Stimulated activated CD4-positive, alpha-beta T cell treated with anti-CD3 and anti-CD28 coated beads, Interleukin-1b, Interleukin-23, amount 100 ng/mL, for 1 hour (primary cell): ENCODE data around the gene FADS6.
A peak's percentile ranks its signal among the peaks of the same experiment; 100 is the strongest.

ENCODE experiments used
- DNase-seq, 2 donors: peaks; one replicate each; pipeline ENCODE4 v3.0.0-alpha.2; 2020; ENCODE audit warnings: low read depth in 2 of 2

Gene FADS6

GRCh38 chr17:74854792-74855191 lies 38.6 kb downstream of the FADS6 start:
- no peak for DNase-seq

- no peak for DNase-seq
Measured at GRCh38 chr17:74853669-74854068, 39.8 kb downstream of the FADS6 start.

GRCh38 chr17:74853048-74853397 lies 40.4 kb downstream of the FADS6 start:
- no peak for DNase-seq

GRCh38 chr17:74852237-74853047 lies 41.0 kb downstream of the FADS6 start:
- peak; percentile 25 to 37 for DNase-seq

GRCh38 chr17:74851612-74852236 lies 41.7 kb downstream of the FADS6 start:
- DNase-seq, result no peak

- no peak for DNase-seq
Measured at GRCh38 chr17:74850914-74851313, 42.5 kb downstream of the FADS6 start.

- no peak for DNase-seq
Measured at GRCh38 chr17:74850310-74850709, 43.1 kb downstream of the FADS6 start.

GRCh38 chr17:74848656-74849399 lies 44.6 kb downstream of the FADS6 start:
- no peak for DNase-seq

- DNase-seq, result no peak
Measured at GRCh38 chr17:74846621-74847020, 46.8 kb downstream of the FADS6 start.

- no peak for DNase-seq
Measured at GRCh38 chr17:74843352-74843627, 50.1 kb downstream of the FADS6 start.

- no peak for DNase-seq
Measured at GRCh38 chr17:74842599-74843351, 50.7 kb downstream of the FADS6 start.

- DNase-seq, result no peak
Measured at GRCh38 chr17:74842146-74842598, 51.3 kb downstream of the FADS6 start.

GRCh38 chr17:74840989-74841666 lies 52.3 kb downstream of the FADS6 start:
- DNase-seq, result no peak

GRCh38 chr17:74839990-74840852 lies 53.2 kb downstream of the FADS6 start:
- DNase-seq, result no peak

GRCh38 chr17:74838274-74838673 lies 55.2 kb downstream of the FADS6 start:
- no peak for DNase-seq

- no peak for DNase-seq
Measured at GRCh38 chr17:74836691-74837467, 56.6 kb downstream of the FADS6 start.

- DNase-seq, result no peak
Measured at GRCh38 chr17:74836191-74836590, 57.2 kb downstream of the FADS6 start.

GRCh38 chr17:74833501-74834377 lies 59.7 kb downstream of the FADS6 start:
- DNase-seq, result no peak

GRCh38 chr17:74832421-74832820 lies 61.0 kb downstream of the FADS6 start:
- no peak for DNase-seq
